ENCODE data around the gene ABCA1.

GRCh38 chr9:104970271-104970987 lies 42.5 kb upstream of the ABCA1 start:
- TF ChIP-seq SP1 (IDR thresholded peaks at IDR 0.05) (no peak), FOXA1 (IDR thresholded peaks at IDR 0.05) (no peak), HDGF (IDR thresholded peaks at IDR 0.05; ENCODE audit: borderline replicate concordance) (no peak), FOXM1 (IDR thresholded peaks at IDR 0.05; ENCODE audit: borderline replicate concordance) (no peak)
